Natural killer cell (primary cell): ENCODE data around the gene APLF. TPM values are rescaled to one million over a fixed set of nuclear protein-coding genes. Genes with fewer than 3 reads are reported as not detected.
"Not testable (repeated sequence)": the region's sequence is repeated elsewhere in the genome, so short reads cannot be mapped to it uniquely, and the experiment has no call there.

ENCODE experiments used
- ATAC-seq, 3 donors: fragments of 150-1000 bp in 2 of 3; fragments of 200-7000 bp in 1 of 3; cut with Tn5 transposase; 1 replicate in 1 of 3; 2 replicates in 2 of 3; pipeline ENCODE4 v1.10.0; 2021; ENCODE audit warnings: mild to moderate bottlenecking in 2 of 3, moderate library complexity in 2 of 3
- DNase-seq, 2 donors: peaks; one replicate each; pipeline versions ENCODE4 v3.0.0 to v3.0.0-alpha.2; 2013 to 2021; ENCODE audit warnings: mixed read lengths in 1 of 2
- H3K27ac ChIP-seq: one replicate; pipeline ENCODE4 v1.5.1; 2013; ENCODE audit warnings: mild to moderate bottlenecking, low read length
- H3K27me3 ChIP-seq: one replicate; pipeline ENCODE4 v1.6.1; 2013; ENCODE audit warnings: low read length; ENCODE audit not compliant: control insufficient read depth, insufficient read depth
- H3K36me3 ChIP-seq: one replicate; pipeline ENCODE4 v1.6.1; 2013; ENCODE audit warnings: low read length; ENCODE audit not compliant: control insufficient read depth, insufficient read depth
- H3K4me1 ChIP-seq: one replicate; pipeline ENCODE4 v1.6.1; 2013; ENCODE audit warnings: low read length; ENCODE audit not compliant: control insufficient read depth, insufficient read depth
- H3K4me3 ChIP-seq: one replicate; pipeline ENCODE4 v1.5.1; 2013; ENCODE audit warnings: low read length
- H3K9me3 ChIP-seq: one replicate; pipeline ENCODE4 v1.6.1; 2013; ENCODE audit warnings: low read length; ENCODE audit not compliant: control insufficient read depth, insufficient read depth
- H3K27ac Mint-ChIP-seq, 2 donors: one replicate each; pipeline ENCODE4 v1.8.0; 2022; ENCODE audit warnings: mild to moderate bottlenecking in 2 of 2, mixed read lengths in 2 of 2, moderate library complexity in 1 of 2
- H3K27me3 Mint-ChIP-seq, 2 donors: one replicate each; pipeline ENCODE4 v1.8.0; 2022; ENCODE audit warnings: low read depth in 2 of 2, mixed read lengths in 2 of 2
- H3K36me3 Mint-ChIP-seq: one replicate; pipeline ENCODE4 v1.8.0; 2022; ENCODE audit warnings: mixed read lengths
- H3K4me1 Mint-ChIP-seq, 2 donors: one replicate each; pipeline ENCODE4 v1.8.0; 2022; ENCODE audit warnings: mixed read lengths in 2 of 2
- H3K4me3 Mint-ChIP-seq: one replicate; pipeline ENCODE4 v1.8.0; 2022; ENCODE audit warnings: mild to moderate bottlenecking, moderate library complexity, mixed read lengths
- H3K9me3 Mint-ChIP-seq, 2 donors: one replicate each; pipeline ENCODE4 v1.8.0; 2022; ENCODE audit warnings: mixed read lengths in 2 of 2
- CTCF ChIP-seq: fragments of 200-600 bp; IDR thresholded peaks from one replicate; pipeline ENCODE4 v1.8.0; 2022; ENCODE audit warnings: antibody characterized with exemption
- WGBS: methylation state at CpG from one replicate; pipeline ENCODE4 v1.1.7; 2013; ENCODE audit warnings: missing lambda C conversion rate; ENCODE audit not compliant: insufficient coverage; 5-methylcytosine and 5-hydroxymethylcytosine counted together
- intact Hi-C: fragments of 100-400 bp; cut with micrococcal nuclease; formaldehyde crosslinking; loops from one replicate; pipeline ENCODE4 v1.14.2; 2022
- total RNA-seq, 4 donors: library from RNA; stranded (reverse); fragments of 120-200 nt in 1 of 4; gene quantifications; one replicate each; pipeline versions ENCODE4 v1.2.3 to v1.2.4, GENCODE V29; 2013 to 2022

The APLF gene
- total RNA-seq, 3 donors from 2014 or later (not counting 1 experiment from before 2014, with no cell fraction given), result 2.2 to 4.3 (median 3.8) TPM

GRCh38 chr2:68566362-68566761 is 99.0 kb downstream of the APLF start:
- H3K4me3 Mint-ChIP-seq, result no peak overlapping the region
- WGBS, result 92% methylated on average over 2 of the region's 3 CpGs

GRCh38 chr2:68568116-68568515 is 100.7 kb downstream of the APLF start:
- DNase-seq (no peak), ATAC-seq (no peak)
- no peaks in the 10 kb centered on the region for H3K9me3 ChIP-seq
- H3K27ac ChIP-seq, result no peak overlapping the region
- H3K36me3 ChIP-seq, result no peaks in the 10 kb centered on the region
- Mint-ChIP-seq H3K36me3 (no peaks in the 10 kb centered on the region), H3K27me3 (no peaks in the 10 kb centered on the region), H3K27ac (no peak overlapping the region), H3K4me1 (no peaks in the 10 kb centered on the region), H3K9me3 (no peaks in the 10 kb centered on the region), H3K4me3 (no peak overlapping the region)
- H3K4me1 ChIP-seq, result no peaks in the 10 kb centered on the region
- no peak for TF ChIP-seq CTCF
- 100% methylated on average over 1 of the region's 1 CpG for WGBS
- no peaks in the 10 kb centered on the region for H3K27me3 ChIP-seq
- intact Hi-C loops, result no loop called here
- H3K4me3 ChIP-seq, result no peak overlapping the region

More at GRCh38 chr2:68566362-68566761, 99.0 kb downstream of the APLF start:
- intact Hi-C loops, result no loop called here
- DNase-seq (no peak), ATAC-seq (no peak)
- H3K4me1 Mint-ChIP-seq, result no peaks in the 10 kb centered on the region
- H3K36me3 Mint-ChIP-seq, result no peaks in the 10 kb centered on the region
- no peak overlapping the region for H3K27ac Mint-ChIP-seq
- TF ChIP-seq CTCF, result no peak
- H3K27me3 ChIP-seq, result no peaks in the 10 kb centered on the region
- no peak overlapping the region for H3K4me3 ChIP-seq
- H3K27ac ChIP-seq, result no peak overlapping the region
- H3K27me3 Mint-ChIP-seq, result no peaks in the 10 kb centered on the region
- no peaks in the 10 kb centered on the region for H3K36me3 ChIP-seq
- no peaks in the 10 kb centered on the region for H3K9me3 Mint-ChIP-seq
- no peaks in the 10 kb centered on the region for H3K4me1 ChIP-seq
- no peaks in the 10 kb centered on the region for H3K9me3 ChIP-seq

GRCh38 chr2:68569604-68570003 is 102.2 kb downstream of the APLF start:
- Mint-ChIP-seq H3K36me3 (no peaks in the 10 kb centered on the region), H3K4me1 (no peaks in the 10 kb centered on the region), H3K27me3 (no peaks in the 10 kb centered on the region), H3K9me3 (no peaks in the 10 kb centered on the region), H3K4me3 (no peak overlapping the region), H3K27ac (no peak overlapping the region)
- 97% methylated on average over 1 of the region's 1 CpG for WGBS
- no peak for TF ChIP-seq CTCF
- intact Hi-C loops, result no loop called here
- no peak overlapping the region for H3K27ac ChIP-seq
- H3K36me3 ChIP-seq, result no peaks in the 10 kb centered on the region
- ATAC-seq (no peak), DNase-seq (no peak)
- no peaks in the 10 kb centered on the region for H3K4me1 ChIP-seq
- no peak overlapping the region for H3K4me3 ChIP-seq
- no peaks in the 10 kb centered on the region for H3K27me3 ChIP-seq
- no peaks in the 10 kb centered on the region for H3K9me3 ChIP-seq

GRCh38 chr2:68570434-68570833 is 103.0 kb downstream of the APLF start:
- H3K4me1 Mint-ChIP-seq, H3K36me3 ChIP-seq, H3K9me3 Mint-ChIP-seq, DNase-seq, H3K27me3 ChIP-seq, H3K4me3 ChIP-seq, intact Hi-C loops, H3K36me3 Mint-ChIP-seq, ATAC-seq, H3K27me3 Mint-ChIP-seq, H3K9me3 ChIP-seq, H3K27ac Mint-ChIP-seq, H3K27ac ChIP-seq, H3K4me3 Mint-ChIP-seq, H3K4me1 ChIP-seq: not testable (repeated sequence)
- WGBS, result 100% methylated on average over 2 of the region's 4 CpGs
